HG02759 (cell line): ENCODE results near the gene AMPD3.

Source experiments
- ATAC-seq: cut with Tn5 transposase; IDR thresholded peaks from one replicate; pipeline ENCODE4 v1.9.1; 2021; ENCODE audit warnings: mild to moderate bottlenecking, moderate library complexity; ENCODE audit not compliant: unreplicated experiment

The AMPD3 gene

GRCh38 chr11:10454878-10455631 is at the start of gene AMPD3:
Gene AMPD3, plus strand, starts transcription at chr11:10455264. Its CDS starts 6,256 bp downstream, at chr11:10461520.
- ATAC-seq, result no peak

GRCh38 chr11:10405865-10406592 is 49.0 kb upstream of the AMPD3 start:
- no peak for ATAC-seq

DNA sequence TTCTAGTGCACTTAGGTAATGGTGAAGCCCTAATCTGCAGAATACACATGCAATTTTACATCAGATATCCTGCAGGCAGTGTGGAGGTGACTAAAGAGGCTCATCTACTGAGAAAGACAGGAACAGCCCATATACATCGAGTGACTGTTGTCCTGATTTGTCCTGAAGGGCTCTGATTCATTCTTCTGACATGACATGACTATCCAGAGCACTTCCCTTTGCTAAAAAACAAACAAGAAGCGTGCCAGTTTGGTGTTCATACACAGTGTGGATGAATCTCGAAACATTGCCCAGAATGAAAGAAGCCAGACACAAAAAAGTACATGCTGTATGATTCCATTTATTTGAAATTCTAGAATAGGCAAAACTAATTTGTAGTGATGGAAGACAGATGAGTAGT is 48.0 kb upstream of the AMPD3 start:
- ATAC-seq, result no peak

DNA sequence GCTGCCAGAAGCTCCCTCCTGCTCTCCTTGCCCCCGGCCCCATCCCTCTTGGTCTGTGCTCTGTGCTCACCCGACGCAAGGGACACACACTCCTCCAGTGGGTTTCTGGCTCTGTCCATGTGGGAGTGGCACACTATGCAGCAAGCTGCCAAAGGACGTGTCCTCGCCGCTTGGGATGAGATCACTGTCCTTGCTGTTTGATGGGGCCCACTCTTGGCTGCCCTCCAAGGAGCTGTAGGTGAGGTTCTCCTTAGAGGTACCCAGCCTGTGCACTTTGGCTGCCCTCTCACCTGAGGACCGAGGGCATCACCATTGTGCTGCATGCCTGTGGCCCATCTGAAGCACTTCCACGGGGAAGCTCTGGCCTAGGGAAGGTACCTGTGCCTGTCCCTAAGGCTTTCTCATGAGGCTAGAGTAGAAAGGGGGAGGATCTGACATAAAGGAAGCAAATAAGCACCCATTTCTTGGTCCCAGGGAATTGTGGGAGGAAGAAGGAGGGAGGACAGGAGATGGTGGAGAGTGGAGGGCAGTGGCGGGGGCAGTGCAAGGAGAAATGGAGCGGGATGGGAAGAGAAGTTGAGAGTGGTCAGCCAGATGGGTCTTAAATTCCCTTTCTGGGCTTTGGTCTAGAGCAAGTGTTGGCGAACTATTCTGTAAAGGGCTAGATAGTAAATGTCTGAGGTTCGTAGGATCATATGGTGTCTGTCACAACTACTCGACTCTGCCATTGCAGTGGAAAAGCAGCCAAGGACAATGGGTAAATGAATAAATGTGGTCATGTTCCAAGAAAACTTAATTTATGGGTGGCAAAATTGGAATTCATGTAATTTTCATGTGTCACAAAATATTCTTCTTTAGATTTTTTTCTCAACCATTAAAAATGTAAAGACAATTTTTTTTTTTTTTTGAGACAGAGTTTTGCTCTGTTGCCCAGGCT is 47.0 kb upstream of the AMPD3 start:
- ATAC-seq, result no peak

DNA sequence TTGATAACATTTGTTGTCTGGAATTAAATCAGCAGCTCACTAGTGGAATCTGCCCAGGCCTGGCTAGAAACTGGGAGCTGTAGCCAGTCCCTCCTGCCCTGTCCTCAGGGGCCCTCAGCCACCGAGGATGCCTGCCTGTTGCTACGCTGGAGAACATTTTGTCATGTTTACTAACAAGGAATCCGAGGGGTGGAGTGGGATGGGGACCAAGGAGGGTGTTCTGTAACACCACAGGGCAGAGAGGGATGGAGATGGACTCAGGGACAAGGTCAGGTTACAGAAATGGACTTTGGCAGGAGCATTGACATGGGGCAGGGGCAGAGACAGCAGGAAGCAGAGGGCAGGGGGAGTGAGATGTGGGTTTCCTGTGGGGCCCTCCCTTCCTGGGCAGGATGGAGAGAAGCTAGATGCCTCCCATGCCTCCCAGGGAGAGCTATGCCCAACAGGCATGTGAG is 45.8 kb upstream of the AMPD3 start:
- no peak for ATAC-seq

GRCh38 chr11:10410106-10410843 is 44.8 kb upstream of the AMPD3 start:
- ATAC-seq, result no peak

DNA sequence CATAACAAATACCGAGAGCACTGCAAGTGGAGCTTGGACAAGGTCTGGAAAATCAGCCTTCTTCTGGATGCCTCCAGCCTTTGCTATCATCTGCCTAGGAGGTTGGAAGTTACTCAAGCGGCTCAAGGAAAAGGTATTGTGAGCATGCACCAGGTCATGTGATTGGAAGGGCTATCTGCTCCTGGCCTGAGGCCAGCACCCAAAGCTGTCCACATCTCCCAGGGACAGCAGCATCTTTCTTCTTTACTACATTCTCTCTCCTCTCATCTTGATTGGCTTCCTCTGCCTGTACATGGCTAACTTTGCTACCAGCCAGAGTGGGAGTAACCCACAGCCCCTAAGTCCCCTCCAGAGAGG is 44.2 kb upstream of the AMPD3 start:
- ATAC-seq, result no peak

DNA sequence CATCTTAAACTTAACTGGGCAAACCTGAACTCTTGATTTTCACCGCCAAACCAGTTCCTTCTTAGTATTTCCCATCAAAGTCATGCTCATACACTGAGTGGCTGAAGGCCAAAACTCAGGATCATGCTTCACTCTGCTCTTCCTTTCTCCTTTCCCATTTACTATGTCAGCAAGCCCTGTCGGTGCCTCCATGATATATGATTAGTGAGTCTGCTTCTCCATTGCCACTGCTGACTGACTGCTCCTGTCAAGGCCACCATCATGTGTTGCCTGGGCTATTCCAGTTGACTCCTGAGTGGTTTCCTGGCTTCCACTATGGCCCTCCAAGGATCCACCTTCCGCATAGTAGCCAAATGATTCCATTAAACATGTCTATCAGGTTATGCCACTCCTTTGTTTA is 42.8 kb upstream of the AMPD3 start:
- ATAC-seq, result no peak

DNA sequence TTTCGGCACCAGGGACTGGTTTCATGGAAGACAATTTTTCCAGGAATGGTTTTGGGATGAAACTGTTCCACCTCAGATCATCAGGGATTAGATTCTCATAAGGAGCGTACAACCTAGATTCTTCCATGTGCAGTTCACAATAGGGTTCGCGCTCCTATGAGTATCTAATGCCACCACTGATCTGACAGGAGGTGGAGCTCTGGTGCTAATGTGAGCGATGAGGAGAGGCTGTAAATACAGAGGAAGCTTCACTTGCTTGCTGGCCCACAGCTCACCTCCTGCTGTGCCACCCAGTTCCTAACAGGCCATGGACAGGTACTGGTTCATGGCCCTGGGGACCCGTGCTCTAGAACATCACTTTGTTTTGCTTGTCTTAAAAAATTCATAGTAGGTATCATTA is 41.8 kb upstream of the AMPD3 start:
- ATAC-seq, result no peak

DNA sequence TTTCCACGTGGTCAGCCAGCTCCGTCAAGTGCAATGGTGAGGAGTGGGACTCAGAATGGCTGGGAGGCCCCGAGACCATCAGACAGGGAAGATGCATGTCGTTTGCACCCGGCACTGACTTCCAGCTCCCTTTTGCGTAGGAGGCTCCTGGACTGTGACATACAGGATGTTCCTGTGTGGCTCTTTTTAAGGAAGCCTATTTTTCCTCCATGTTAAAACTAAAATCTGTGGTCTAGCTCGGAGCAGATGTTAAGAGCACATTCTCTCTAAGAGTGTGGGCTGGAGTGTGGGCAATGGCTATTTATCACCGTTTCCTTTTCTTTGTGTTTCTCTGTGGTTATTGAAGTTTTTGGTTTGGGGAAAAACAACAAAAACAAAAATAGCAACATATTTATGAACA is 40.9 kb upstream of the AMPD3 start:
- no peak for ATAC-seq

DNA sequence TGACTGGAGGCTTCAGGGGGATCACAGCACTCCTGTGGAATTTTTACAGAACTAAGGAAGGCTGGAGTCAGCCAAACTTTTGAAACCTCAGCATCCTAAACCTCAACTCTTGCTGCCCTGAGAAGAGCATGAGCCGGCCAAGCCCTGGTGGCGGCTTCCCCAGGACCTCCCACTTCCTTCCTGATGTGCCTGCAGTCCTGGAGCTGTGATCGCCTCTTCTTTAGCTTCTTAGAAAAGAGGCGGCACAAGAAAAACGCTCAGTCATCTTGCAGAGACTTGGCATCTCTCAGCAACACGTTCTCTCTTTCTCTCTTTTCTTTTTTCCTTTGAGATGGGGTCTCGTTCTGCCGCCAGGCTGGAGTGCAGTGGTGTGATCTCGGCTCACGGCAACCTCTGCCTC is 40.4 kb upstream of the AMPD3 start:
- ATAC-seq, result no peak

DNA sequence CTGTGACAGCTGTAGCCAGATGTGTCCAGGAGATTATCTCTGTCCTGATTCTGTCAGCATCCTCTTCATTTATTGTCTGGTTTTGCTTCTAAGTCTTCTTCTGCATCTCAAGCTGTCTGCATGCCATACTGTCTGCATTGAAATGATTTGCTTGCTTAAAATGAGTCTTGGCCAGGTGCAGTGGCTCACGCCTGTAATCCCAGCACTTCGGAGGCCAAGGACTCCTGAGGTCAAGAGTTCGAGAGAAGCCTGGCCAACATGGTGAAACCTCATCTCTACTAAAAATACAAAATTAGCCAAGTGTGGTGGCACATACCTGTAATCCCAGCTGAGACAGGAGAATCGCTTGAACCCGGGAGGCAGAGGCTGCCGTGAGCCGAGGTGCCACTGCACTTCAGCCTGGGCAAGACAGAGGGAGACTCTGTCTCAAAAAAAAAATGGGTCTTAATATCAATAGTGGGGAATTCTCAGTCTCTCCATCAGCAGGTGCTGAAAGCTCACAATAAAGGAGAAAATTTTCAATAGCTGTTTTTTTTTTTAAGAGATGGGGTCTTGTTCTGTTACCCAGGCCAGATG is 39.2 kb upstream of the AMPD3 start:
- ATAC-seq, result no peak

DNA sequence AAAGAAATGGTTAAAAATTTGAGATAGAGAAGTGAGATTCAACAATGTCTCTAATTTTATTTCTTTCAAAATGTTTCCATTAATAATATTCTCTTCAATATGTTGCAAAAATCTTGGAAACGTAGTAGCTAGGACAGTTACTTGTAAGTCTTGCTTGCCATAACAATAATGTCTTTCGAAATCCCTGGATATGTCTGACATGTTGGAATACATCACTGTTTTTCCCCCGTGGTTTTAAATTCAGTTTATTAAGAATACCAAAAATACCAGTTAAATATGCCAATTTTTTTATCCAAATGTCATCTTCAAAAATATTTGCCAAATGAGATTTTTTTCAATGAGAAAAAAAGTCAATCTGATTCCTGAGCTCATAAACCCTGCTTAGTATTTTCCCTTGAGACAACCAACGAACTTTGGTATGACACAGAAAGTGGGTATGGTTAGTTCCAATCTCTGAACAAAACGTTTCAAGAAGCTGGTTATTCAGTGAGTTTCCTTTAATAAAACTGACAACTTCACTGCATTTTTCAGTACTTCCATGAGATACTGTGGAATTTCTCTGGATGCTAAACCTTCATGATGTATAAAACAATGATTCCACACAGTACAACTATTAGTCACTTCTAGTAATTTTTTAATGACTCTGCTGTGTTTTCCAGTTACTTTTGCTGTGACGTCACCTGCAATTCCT is 36.7 kb upstream of the AMPD3 start:
- ATAC-seq, result no peak

- no peak for ATAC-seq
These were observed 36.1 kb upstream of the AMPD3 start for GRCh38 chr11:10418950-10419310.

DNA sequence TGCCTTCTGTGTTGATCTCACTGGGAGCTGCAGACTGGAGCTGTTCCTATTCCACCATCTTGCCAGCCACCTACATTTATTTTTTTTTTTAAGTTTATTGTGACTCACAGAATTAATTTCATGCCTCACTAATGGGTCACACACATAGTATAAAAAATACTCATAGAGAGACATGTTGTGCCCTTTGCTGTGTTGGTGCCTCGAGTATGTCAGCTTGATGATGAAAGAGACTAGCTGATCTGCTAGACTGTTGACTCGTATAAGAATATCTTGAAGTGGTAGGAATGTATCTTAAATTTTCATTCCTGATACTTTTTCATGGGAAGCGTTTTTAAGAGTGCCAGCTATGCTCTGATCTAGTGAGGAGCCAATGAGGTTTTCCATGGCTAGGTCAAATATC is 28.6 kb upstream of the AMPD3 start:
- no peak for ATAC-seq

GRCh38 chr11:10428453-10428852 is 26.6 kb upstream of the AMPD3 start:
- ATAC-seq, result no peak

DNA sequence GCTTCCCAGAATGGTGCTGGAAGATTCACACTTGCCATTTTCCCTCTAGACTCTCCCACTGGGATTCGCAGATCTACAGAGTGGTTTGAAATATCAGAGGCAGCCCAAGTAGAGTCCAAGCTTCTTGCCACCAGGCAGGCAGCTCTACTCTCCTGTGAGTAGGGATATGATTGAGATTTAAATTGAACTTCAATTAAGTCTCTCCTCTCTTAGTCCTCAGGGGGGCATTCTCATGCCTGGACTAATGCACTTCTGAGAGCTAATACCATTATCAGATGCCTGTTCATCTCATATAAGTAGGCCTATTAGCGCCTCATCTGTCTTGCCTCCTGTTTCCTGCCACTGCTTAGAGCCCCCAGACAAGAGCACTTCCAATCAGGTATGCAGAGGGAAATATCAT is 25.5 kb upstream of the AMPD3 start:
- no peak for ATAC-seq

- ATAC-seq, result no peak
These were observed 22.6 kb upstream of the AMPD3 start for GRCh38 chr11:10432493-10432892.

DNA sequence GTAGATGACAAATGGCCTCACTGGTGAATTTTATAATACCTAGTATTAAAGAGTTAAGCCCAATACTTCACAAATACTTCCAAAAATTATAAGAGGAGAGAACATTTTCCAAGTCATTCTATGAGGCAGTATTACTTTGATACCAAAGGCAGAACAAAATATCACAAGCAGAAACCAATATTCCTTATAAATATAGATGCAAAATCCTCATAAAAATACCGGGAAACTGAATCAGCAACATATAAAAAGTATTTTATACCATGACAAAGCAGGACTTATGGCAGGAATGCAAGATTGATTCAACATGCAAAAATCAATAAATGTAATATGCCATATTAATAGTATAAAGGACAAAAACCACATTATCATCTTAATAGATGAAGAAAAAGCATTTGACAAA is 22.1 kb upstream of the AMPD3 start:
- no peak for ATAC-seq

DNA sequence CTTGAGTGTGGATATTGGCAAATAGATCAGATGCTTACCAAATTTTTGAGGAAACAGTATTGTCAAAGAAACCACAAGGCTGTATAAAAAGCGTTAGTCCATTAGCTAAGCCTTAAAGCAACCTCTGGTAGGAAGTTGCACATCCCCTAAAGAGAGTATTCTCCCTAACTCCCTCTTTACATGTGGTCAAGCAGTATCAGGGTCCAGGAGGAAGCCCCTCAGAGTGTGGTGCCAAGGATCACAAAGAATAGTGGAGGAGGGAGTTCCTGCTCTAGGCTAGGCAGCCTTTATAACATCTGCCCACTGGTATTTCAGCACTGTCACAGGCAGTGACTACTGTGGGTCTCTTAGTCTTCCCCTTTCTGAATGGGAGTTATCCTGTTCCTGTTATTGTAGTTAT is 18.8 kb upstream of the AMPD3 start:
- no peak for ATAC-seq
